Nephron (organoid): ENCODE results near the gene CST8.
A peak's percentile ranks its signal among the peaks of the same experiment; 100 is the strongest.

Experiments used
- H3K27ac Mint-ChIP-seq, 3 experiments: 2 replicates each; pipeline ENCODE4 v1.8.0; 2020; ENCODE audit warnings: mixed read lengths in 3 of 3, mild to moderate bottlenecking in 2 of 3, moderate library complexity in 1 of 3
- H3K27me3 Mint-ChIP-seq: 2 replicates; pipeline ENCODE4 v1.8.0; 2021; ENCODE audit warnings: low read depth, mild to moderate bottlenecking, moderate library complexity, mixed read lengths
- H3K36me3 Mint-ChIP-seq: 2 replicates; pipeline ENCODE4 v1.8.0; 2020; ENCODE audit warnings: low read depth, mixed read lengths
- H3K4me1 Mint-ChIP-seq: 2 replicates; pipeline ENCODE4 v1.8.0; 2020; ENCODE audit warnings: mixed read lengths
- H3K4me3 Mint-ChIP-seq, 3 experiments: 2 replicates each; pipeline ENCODE4 v1.8.0; 2020; ENCODE audit warnings: mild to moderate bottlenecking in 3 of 3, mixed read lengths in 3 of 3, moderate library complexity in 2 of 3
- H3K9me3 Mint-ChIP-seq: 2 replicates; pipeline ENCODE4 v1.8.0; 2020; ENCODE audit warnings: mixed read lengths
- TF ChIP-seq, protein P1 (sequence below), 3 experiments: fragments of 200-600 bp; sonication (generic); IDR thresholded peaks; one replicate each; pipeline ENCODE4 v1.5.0; 2021; ENCODE audit warnings: antibody characterized with exemption in 3 of 3; ENCODE audit not compliant: unreplicated experiment in 3 of 3

The CST8 gene, protein sequence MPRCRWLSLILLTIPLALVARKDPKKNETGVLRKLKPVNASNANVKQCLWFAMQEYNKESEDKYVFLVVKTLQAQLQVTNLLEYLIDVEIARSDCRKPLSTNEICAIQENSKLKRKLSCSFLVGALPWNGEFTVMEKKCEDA

DNA sequence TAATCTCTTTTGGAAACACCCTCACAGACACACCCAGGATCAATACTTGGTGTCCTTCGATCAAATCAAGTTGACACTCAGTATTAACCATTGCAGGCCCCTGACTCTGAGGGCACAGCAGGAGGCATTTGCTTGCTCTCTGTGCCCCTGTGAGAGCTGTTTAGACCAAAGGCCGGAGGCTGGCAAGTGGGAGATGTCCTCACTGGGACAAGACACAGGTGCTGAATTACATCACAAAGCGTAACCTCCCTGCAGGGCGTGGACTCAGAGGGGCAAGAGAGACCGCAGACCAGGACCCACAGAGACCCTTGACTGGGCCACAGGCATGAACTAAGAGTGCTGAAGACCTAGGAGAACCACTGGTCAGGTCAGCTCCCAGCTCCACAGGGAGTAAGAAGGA is at the start of gene CST8:
TSS of gene CST8 (plus strand) at position 301 of the 400 bp plus-strand sequence. CDS start 551 bp downstream, outside the sequence.
- TF ChIP-seq, protein P1, sequence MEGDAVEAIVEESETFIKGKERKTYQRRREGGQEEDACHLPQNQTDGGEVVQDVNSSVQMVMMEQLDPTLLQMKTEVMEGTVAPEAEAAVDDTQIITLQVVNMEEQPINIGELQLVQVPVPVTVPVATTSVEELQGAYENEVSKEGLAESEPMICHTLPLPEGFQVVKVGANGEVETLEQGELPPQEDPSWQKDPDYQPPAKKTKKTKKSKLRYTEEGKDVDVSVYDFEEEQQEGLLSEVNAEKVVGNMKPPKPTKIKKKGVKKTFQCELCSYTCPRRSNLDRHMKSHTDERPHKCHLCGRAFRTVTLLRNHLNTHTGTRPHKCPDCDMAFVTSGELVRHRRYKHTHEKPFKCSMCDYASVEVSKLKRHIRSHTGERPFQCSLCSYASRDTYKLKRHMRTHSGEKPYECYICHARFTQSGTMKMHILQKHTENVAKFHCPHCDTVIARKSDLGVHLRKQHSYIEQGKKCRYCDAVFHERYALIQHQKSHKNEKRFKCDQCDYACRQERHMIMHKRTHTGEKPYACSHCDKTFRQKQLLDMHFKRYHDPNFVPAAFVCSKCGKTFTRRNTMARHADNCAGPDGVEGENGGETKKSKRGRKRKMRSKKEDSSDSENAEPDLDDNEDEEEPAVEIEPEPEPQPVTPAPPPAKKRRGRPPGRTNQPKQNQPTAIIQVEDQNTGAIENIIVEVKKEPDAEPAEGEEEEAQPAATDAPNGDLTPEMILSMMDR (IDR thresholded peaks at IDR 0.05; ENCODE audit: unreplicated experiment in 3 of 3): no peak
- H3K27me3 Mint-ChIP-seq: peaks cover 7% of the 10 kb centered on the region
- H3K36me3 Mint-ChIP-seq: no peaks in the 10 kb centered on the region
- H3K27ac Mint-ChIP-seq: no peak within 1 kb of the TSS
- H3K9me3 Mint-ChIP-seq: no peaks in the 10 kb centered on the region
- H3K4me3 Mint-ChIP-seq: no peak within 1 kb of the TSS
- H3K4me1 Mint-ChIP-seq: no peaks in the 10 kb centered on the region

DNA sequence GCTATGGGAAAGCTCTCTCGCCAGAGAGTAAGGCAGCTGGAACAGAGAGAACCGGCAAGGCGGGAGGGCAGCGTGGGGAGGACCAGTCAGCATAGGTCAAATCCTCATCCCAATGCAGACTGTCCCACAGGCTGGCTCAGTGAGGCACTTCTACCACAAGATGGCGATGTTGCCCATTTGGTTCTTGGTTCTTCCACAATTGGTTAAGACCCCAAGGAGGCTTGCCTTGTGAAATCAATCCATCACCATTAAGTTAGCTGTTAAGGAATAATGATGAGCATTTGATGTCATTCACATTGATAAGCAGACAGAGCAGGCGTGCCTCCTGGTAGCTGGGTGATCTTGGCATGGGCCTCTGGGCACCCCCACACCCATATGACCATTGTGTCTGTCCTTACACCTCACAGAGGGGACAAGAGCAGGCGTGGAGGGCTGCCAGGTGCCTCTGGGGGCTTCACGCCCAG is 49.0 kb upstream of the CST8 start:
- peak overlapping the region in 1 of 3 experiments; percentile 7 for H3K27ac Mint-ChIP-seq
- peaks cover 14% of the 10 kb centered on the region for H3K27me3 Mint-ChIP-seq

DNA sequence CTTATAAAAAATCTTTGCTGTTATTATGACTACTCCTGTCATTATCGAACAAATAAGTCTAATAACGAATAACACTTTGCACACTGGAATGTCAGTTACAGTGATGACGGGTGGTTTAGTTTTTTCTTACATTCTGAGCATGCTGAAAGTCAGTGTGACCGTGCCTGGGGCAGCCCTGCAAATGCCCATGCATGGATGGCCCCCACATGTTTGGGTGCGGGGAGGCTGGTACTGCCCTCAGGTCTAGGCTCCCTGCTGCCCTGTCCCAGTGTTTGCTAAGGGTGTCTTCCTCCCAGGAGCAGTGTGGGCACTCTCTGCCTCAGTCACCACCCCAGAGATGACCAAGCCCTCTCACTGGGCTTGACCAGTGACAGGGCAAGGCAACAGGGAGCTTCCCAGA is 48.5 kb upstream of the CST8 start:
- no peak overlapping the region for H3K27ac Mint-ChIP-seq

More for the DNA sequence above, 49.0 kb upstream of the CST8 start:
- H3K4me1 Mint-ChIP-seq: no peaks in the 10 kb centered on the region
- H3K36me3 Mint-ChIP-seq: no peaks in the 10 kb centered on the region
- TF ChIP-seq, protein P1 (IDR thresholded peaks at IDR 0.05; ENCODE audit: unreplicated experiment in 3 of 3): peak; percentile 87 to 91 (median 90)
- no peak overlapping the region for H3K4me3 Mint-ChIP-seq
- H3K9me3 Mint-ChIP-seq: no peaks in the 10 kb centered on the region

DNA sequence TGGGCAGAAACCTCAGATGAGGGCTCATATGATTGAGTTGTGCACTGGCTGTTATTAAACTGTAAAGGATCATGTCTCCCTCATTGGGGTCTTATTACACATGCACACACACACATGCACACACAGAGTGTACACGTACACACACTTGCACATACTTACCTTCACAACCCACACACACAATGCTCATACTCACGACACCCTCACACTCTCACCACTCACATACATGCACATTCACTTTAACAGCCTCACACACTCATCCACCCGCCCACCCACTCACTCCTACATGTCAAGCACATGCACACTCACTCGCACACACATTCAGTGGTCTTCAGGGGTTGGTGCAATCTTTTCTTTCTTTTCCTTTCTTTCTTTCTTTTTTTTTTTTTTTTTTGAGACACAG is 46.1 kb upstream of the CST8 start:
- TF ChIP-seq, protein P1 (IDR thresholded peaks at IDR 0.05; ENCODE audit: unreplicated experiment in 3 of 3): no peak
- Mint-ChIP-seq H3K36me3 (no peaks in the 10 kb centered on the region), H3K9me3 (no peaks in the 10 kb centered on the region), H3K27me3 (peaks cover 11% of the 10 kb centered on the region), H3K4me1 (no peaks in the 10 kb centered on the region), H3K4me3 (no peak overlapping the region), H3K27ac (no peak overlapping the region)

More for the DNA sequence above, 48.5 kb upstream of the CST8 start:
- Mint-ChIP-seq H3K4me3 (no peak overlapping the region), H3K27me3 (peaks cover 13% of the 10 kb centered on the region), H3K4me1 (no peaks in the 10 kb centered on the region), H3K9me3 (no peaks in the 10 kb centered on the region), H3K36me3 (no peaks in the 10 kb centered on the region)
- TF ChIP-seq, protein P1 (IDR thresholded peaks at IDR 0.05; ENCODE audit: unreplicated experiment in 3 of 3): no peak

DNA sequence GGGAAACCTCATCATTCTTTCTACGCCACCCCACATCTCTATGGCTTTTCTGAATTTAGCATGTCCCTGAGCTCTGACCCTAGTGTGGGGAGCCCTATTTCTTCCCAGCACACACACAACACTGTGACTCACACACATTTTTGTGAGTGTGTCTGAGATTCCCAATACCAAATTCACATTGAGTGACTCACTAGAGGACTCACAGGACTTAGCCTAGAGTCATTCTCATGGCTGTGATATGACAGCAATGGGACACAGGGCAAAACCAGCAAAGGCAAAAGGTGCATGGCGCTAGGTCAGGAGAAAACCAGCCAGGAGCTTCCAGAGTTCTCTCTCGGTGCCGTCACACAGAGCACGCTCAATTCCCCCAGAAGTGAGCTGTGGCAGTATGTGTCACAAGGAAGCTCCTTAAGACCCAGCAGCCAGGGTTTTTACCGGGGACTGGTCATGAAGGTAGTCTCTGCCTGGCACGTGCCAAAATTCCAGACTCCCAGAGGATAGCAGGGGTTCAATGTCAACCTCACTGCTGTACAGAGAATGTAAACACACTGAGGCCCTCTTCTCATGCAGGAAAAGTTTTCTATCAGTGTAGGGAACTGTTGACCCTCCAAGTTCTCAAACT is 45.2 kb upstream of the CST8 start:
- TF ChIP-seq, protein P1 (IDR thresholded peaks at IDR 0.05; ENCODE audit: unreplicated experiment in 3 of 3): no peak
- Mint-ChIP-seq H3K4me1 (no peaks in the 10 kb centered on the region), H3K27ac (no peak overlapping the region), H3K36me3 (no peaks in the 10 kb centered on the region), H3K9me3 (no peaks in the 10 kb centered on the region), H3K4me3 (no peak overlapping the region), H3K27me3 (peaks cover 12% of the 10 kb centered on the region)

DNA sequence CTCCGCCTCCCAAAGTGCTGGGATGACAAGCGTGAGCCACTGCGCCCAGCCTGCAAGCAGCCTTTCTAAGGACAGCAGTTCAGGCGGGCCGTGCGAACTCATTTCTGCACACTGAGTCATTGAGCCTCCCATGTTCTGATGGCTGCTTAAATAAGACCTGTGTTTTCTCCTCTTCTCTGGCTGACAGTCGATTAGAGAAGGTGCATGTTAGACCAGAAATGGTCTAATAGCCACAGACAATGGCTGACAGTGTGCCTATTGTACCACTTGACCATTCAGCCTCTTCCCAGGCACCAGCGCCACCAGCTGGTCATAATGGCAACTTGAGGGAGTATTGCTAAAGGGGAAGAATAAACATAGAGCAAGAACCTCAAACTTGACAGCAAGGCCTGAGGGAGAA is 44.4 kb upstream of the CST8 start:
- no peaks in the 10 kb centered on the region for H3K9me3 Mint-ChIP-seq
- H3K4me1 Mint-ChIP-seq: no peaks in the 10 kb centered on the region
- peaks cover 15% of the 10 kb centered on the region for H3K27me3 Mint-ChIP-seq
- no peak overlapping the region for H3K4me3 Mint-ChIP-seq
- H3K36me3 Mint-ChIP-seq: no peaks in the 10 kb centered on the region
- TF ChIP-seq, protein P1 (IDR thresholded peaks at IDR 0.05; ENCODE audit: unreplicated experiment in 3 of 3): peak; percentile 27 to 32 (median 31)
- H3K27ac Mint-ChIP-seq: no peak overlapping the region
